ENCODE measurements around the gene KCNG4.
A peak's percentile ranks its signal among the peaks of the same experiment; 100 is the strongest.

The KCNG4 gene

DNA sequence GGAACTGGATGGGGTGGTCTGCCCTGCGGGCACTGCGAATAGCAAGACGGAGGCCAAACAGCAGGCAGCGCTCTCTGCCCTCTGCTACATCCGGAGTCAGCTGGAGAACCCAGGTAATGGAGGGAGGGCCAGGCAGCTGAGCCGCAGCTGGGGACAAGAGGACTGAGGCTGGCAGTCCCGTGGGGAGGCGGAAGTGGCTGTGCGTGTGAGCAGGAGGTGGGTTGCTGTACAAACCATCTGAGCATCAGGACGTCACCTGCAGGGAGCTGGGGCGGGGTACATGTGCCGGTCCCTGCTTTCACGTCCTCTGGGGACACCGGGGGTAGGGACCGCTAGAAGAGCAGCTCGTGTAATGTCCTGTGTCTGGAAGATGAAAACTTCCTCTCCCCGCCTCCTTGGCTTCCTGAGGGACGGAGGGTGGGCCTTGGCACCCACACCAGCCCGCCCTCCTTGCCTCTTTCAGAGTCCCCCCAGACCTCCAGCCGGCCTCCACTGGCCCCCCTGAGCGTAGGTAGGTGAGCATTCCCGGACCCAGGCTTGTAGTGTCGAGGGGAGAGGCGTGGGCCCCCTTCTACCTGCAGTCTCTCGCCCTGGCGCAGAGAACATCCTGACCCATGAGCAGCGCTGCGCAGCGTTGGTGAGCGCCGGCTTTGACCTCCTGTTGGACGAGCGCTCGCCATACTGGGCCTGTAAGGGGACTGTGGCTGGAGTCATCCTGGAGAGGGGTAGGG lies 45.2 kb downstream of the KCNG4 start:
- in situ Hi-C loops (cut with MboI; ENCODE audit: low pct_unique_long_range_greater_than_20kb, low sequenced_read_pairs), result no loop called here
- no peak for DNase-seq

DNA sequence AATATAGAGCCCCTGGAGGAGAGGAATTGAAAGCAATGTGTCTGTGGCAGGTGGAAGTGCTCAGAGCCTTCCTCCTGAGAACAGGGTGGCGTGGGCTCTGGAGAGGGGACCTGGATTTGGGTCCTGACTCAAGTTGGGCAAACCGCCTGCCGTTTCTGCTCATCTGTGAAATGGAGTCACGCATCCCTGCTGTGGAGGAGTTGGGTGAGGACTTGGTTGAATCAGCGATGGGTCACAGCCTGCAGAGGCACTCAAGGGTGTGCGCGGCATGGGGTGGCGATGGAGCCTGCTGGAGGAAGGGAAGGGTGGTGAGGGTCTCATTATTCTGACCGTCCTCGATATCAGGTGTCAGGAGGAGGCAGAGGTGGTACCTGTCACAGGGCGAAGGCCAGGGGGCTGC lies 45.8 kb downstream of the KCNG4 start:
- in situ Hi-C loops (cut with MboI; ENCODE audit: low pct_unique_long_range_greater_than_20kb, low sequenced_read_pairs), result no loop called here
- DNase-seq, result no peak

DNA sequence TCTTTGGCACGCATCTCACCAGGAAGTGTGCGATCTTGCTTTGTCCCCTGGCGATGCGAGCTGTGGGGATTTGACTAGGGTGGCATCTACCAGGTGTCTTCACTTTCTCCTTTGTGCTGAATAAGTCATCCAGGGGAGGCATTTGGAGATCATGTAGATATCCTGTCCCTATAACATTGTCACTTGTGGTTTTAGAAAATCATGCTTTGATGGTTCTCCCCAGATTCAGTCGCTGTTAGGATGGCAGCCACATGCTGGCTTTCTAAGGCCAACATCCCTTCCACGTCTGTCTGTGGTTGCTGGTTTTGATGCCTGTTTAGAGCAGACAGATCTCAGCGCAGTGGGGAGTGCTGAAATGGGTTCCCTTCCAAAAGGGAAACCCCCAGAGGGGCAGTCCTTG lies 46.3 kb downstream of the KCNG4 start:
- no peak for DNase-seq
- in situ Hi-C loops (cut with MboI; ENCODE audit: low pct_unique_long_range_greater_than_20kb, low sequenced_read_pairs), result no loop called here

DNA sequence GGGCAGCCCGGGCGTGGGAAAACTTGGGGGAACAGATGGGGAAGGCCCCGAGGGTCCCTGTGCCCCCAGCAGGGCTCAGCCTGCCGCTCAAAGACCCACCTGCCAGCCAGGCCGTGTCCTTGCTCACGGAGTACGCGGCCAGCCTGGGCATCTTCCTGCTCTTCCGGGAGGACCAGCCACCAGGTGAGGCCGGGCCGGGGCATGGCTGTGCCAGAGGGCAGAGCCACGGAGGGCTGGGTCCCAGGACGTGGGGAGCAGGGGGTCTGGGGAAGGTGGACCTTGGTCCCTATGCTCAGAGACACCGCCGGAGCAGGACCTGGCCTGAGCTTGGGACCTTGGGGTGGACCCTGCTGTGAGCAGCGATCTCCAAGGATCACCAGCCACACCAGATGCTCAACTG lies 48.3 kb downstream of the KCNG4 start:
- in situ Hi-C loops (cut with MboI; ENCODE audit: low pct_unique_long_range_greater_than_20kb, low sequenced_read_pairs), result no loop called here
- no peak for DNase-seq

DNA sequence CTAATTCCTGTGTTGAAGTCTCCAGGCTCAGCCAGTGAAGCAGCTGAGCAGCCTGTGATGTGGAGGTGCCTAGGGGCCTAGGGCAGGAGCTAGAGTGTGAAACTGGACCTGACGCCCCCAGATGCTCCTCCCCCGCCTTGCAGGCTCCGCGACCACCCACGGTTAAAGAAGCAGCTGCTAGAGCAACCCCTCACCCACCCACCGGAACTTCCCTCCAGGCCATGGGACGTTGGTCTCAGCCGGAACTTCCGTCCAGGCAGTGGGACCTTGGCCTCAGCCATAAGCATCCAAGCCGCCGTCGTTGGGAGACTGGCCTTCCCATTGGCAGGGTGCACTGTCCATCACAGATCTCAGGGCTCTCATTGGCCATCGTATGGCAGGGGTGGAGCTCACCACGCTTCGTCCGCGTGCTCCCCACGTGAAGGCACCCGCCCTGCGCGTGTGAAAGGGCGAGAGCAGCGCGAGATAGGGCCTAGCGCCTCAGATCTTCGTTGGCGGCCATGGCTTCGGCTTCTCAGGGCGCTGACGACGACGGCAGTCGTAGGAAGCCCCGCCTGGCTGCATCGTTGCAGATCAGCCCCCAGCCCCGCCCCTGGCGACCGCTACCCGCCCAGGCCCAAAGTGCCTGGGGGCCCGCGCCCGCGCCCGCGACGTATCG lies 49.0 kb downstream of the KCNG4 start, which contains the start of gene ADAD2:
TSS of gene ADAD2 (plus strand) at position 427 of the 658 bp plus-strand sequence. CDS start at position 501, 74 bp downstream.
- DNase-seq, result no peak
- in situ Hi-C loops (cut with MboI; ENCODE audit: low pct_unique_long_range_greater_than_20kb, low sequenced_read_pairs), result no loop called here

DNA sequence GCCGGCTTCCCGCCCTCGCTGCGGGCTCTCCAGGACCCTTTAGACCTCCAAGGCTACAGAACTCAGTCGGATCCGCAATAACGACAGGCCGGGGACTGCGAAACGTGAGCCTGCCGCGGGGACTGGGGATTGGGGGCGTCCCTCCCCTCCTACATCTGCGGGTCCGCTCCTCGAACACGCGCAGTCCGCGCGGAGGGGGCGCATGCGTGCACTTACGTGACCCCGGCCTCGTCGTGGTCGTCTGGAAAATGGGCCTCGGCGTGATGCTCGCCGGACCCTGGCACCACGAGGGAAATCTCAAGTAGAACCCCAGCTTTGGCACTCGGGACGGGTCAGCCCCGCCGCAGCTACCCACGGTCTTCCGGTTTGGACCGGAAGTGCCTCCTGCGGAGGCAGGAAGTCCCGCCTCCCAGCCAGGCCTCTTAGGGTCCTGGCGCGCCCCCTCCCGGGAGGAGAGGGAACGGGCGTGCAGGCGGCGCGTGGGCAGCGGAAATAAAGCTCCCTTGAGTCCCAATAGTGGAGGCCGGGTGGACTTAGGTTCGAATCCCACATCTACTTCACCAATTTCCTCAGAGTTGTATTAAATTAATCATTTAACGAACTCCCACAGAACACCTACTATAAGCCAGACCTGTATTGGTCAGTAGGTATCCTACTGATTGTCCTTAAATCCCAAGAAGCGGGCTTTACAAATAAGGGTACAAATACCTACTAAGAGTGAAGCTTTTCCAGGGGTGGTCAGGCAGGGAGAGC lies 53.0 kb downstream of the KCNG4 start, which contains the start of gene TAF1C:
TSS of gene TAF1C (minus strand) at position 373 of the 753 bp plus-strand sequence. CDS start 2,069 bp downstream, outside the sequence.
- peak; percentile 94 for DNase-seq
- in situ Hi-C loops (cut with MboI; ENCODE audit: low pct_unique_long_range_greater_than_20kb, low sequenced_read_pairs), result no loop called here

DNA sequence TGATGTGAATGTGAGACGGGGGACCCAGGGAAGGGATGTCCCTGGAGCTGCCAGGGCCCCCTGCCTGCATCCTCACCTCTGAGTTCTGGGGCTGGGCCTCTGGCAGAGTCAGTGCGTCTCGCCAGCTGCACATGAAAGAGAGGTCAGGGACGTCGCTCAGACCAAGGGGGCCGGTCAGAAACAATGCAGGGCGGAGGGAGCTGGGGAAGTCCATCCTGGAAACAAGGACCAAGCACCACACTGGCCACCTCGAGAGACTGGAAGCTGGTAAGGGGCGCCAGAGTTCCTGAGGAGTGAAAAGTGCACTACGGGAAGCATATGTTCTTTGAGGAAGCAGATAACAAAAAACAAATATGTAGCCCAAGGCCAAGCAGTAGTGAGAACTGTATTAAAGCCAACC lies 55.0 kb downstream of the KCNG4 start:
- in situ Hi-C loops (cut with MboI; ENCODE audit: low pct_unique_long_range_greater_than_20kb, low sequenced_read_pairs), result no loop called here
- DNase-seq, result no peak

DNA sequence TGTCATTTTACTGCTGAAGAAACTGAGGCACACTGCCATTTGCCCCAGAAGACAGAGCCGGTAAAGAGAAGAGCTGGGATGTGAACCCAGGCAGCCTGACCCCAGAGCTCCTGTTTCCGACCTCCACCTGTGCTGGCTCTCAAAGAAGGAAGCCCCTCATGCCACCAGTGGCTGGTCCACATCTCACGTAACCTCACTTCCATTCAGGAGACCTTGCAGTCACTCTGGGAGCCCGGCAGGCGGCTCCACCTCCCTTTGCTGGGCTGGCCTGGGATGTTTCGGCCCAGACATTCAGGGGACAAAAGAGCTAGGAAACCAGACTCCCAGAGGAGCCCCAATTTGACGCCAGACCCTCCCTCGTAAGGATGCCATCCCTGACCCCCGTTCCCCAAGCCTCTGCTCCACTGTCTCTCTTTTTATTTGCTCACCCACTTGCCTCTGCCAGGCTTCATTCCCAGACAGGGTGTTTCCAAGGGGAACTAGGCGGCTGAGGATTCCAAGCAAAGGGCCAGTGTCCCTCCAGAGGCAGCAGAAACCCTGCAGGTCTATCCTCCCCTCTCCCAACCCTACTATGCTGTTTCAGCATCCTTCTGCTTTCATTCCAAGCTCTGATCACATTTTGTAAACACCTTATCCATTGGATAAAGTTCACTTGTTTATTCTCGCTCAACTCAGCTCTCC lies 55.8 kb downstream of the KCNG4 start:
- no peak for DNase-seq
- in situ Hi-C loops (cut with MboI; ENCODE audit: low pct_unique_long_range_greater_than_20kb, low sequenced_read_pairs), result no loop called here

DNA sequence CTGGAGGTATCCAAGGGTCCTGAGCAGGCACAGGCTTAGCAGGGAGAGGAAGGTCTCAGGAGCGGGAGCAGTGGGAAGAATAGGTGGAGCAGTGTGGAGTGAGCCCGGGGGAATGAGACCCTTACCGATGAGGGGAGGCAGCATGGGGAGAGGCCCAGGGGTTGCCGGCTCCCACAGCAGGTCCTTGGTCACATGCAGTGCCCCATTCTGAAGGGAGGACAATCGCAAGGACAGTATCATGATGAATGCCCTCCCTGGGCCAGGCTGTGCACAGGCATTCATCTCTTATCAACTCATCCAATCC lies 56.3 kb downstream of the KCNG4 start:
- DNase-seq, result no peak
- in situ Hi-C loops (cut with MboI; ENCODE audit: low pct_unique_long_range_greater_than_20kb, low sequenced_read_pairs), result no loop called here

DNA sequence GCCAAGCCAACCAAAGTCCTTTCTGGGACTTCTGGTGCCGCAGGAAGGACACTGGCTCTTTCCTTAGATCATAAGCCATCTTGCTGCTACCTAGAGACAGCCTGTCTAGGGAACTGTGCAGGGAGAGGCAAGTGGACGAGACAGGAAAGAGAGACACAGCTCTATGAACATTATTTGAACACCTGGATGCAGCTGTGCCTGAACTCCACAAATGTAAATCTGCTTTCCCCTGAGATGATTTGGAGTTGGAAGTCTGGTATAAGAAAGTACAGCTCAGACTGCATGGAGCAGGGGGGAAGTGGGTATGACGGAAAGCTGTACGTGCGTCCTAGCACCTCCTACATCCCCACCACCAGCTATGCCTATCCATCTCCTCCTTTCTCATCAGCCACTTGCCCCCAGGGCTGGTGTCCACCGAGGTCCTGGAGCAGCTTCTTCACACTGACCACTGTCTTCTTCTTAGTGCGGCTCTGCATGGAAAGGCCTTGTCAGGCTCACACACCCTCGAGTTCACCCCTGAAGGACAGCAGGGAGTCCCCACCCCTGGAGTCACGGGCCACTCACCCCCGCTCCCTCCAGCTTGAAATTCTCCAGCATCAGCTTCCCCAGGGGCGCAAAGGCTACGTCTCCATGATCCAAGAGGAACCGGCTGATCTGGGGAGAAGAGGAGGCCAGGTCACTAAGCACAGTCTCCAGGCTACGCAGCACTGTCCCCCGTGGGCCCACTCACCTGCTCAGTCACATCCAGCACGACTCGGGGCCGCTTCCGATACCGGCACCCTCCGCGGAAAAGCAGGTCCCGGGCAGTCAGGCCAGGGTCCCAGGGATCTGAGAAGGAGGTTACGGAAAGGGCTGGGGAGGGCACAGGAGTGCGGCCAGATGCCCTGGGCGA lies 56.9 kb downstream of the KCNG4 start:
- in situ Hi-C loops (cut with MboI; ENCODE audit: low pct_unique_long_range_greater_than_20kb, low sequenced_read_pairs), result no loop called here
- no peak for DNase-seq

DNA sequence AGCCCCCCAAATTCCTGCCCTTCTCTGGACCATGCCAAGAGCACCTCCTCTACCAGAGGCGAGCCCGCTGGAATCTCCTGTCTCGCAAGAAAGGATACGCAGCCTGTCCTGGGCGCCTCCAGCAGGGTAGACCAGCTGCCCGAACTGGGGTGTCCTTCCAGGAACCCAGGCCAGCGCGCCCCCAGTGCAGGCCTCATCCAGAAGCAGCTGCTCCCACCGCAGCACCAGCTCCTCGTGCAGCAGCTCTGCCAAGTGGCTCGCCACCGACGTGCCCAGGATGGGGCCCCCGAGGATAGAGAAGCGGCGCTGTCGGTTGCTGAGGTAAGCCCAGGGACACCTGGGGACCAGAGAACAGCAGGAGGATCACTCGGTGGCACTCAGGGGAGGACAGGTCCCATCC lies 57.7 kb downstream of the KCNG4 start:
- no peak for DNase-seq
- in situ Hi-C loops (cut with MboI; ENCODE audit: low pct_unique_long_range_greater_than_20kb, low sequenced_read_pairs), result no loop called here

DNA sequence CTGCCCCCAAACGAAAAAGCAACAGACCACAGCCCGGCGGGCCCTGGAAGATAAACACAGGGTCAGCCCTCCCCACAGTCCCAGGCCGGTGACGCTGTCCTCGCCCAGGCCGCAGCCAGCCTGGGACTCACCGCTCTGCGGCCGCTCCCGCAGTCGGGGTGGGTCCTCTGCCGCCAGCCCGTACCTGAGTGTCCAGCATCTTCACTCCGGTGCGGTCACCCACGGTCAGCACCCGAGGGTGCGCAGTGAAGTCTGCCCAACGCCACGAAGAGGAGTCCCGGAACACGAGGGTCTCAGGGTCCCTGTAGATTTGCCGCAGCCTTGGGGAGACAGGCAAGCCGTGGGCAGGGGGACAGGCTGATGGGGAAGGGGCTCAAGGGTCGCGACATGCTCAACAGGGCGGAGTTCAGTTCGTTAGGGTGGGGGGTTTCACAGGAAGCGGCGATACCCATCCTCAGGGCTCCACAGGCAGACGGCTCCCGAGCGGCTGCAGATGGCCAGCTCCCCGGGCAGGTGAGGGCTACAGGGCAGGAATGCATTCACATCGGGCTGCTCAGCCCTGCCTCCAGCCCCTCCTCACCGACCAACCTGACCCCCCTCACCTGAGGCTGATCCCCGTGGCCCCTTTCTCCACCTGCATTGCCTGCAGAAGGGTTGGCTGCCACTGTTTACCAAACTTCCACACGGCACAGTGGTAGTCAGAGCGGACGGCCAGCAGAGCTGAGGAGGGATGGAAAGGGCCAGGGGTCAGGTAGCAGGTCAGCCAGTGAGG lies 58.5 kb downstream of the KCNG4 start:
- no peak for DNase-seq
- in situ Hi-C loops (cut with MboI; ENCODE audit: low pct_unique_long_range_greater_than_20kb, low sequenced_read_pairs), result no loop called here

DNA sequence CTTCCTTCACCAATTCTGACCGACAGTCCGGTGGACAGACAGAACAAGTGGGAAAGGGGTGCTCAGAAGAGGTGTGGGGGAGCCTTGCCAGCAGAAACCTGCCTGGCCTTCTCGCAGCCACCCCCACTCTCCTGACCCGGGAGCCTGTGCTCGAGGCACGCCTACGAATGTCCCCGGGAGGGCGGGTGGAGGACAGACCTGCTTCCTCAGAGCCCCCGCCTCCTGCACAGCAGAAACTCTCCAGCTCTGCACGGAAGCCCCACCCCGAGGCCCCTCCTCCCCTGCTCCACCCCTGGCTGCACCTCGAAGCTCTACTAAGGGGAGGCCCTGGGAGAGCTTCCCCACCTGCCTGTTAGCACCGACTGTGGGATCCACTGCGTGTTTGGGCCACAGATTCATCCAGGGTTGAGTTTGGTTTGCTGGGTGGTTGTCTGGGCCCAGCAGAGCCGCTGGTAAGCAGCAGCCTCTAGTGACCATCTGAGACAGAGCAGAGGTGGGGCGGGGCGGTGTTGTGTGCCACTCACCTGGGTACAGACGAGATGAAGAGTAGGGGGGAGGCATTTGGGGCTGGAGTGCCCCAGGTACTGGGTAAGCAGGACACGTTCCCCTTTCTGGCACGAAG lies 59.2 kb downstream of the KCNG4 start:
- in situ Hi-C loops (cut with MboI; ENCODE audit: low pct_unique_long_range_greater_than_20kb, low sequenced_read_pairs), result no loop called here

DNA sequence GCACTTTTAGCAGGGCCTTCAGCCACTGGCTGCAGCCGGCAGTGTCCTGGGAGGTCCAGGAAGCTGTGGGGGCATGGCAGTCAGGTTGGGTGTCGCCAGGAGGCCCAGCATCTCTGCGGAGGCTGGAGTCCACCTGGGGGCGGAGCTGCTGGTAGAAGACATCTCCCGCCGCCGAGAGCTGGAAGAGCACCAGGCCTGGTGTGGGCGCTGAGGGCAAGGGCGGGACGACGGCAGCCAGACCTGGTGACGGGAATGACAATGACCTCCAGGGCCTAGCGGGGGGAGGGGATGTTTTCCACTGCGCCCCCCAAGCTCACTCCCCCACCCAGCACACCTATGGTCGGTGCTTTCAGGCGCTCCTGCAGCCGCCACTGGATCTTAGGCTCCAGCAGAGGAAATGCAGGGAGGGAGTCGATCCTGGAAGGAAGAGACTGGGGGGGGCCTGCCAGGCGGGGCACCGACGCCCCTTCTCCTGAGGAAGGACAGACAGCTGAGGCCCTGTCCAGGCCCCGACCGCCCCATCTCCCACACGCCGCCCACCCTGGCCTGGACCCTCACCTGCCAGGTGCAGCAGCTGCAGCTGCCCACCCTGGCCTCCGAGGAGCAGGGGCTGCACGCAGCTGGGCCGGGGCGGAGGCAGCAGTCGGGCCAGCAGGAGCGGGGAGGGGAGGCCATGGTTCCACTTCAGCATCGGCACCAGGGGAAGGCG lies 60.0 kb downstream of the KCNG4 start:
- in situ Hi-C loops (cut with MboI; ENCODE audit: low pct_unique_long_range_greater_than_20kb, low sequenced_read_pairs), result no loop called here
- DNase-seq, result no peak

More for the DNA sequence above, 59.2 kb downstream of the KCNG4 start:
- no peak for DNase-seq

DNA sequence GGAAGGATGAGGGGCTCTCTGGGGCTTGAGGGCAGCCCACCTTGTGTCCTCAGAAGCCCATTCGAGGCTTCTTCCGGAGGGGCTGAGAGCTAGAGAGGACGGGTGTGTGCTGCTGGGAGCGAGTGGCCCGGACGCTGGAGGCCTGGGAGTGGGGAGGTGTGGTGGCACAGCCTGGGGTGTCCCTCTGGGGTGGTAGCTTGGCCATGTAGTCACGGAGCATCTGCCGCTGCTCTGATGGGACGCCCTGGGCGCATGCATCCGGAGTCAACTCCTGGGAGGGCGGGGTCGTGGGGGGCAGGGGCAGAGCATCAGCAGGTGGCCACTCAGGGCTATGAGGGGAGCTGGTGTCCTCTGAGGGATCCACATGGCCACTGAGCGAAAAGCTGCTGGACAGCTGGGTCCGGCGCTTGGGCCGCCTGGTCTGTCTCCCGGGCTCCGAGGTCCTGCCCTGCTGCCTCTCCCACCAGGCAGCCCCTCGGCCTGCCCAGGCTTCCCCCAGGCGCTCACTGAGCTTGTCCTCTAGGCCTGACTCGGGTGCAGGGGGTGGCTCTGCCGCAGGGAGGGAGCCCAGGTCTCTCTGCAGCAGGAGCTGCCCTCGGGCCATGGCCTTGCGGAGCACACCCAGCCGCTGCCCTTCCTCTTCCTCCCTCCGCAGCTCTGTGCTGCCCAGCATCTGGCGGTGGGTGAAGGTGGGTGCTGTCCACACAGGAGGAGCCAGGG lies 60.8 kb downstream of the KCNG4 start:
- no peak for DNase-seq
- in situ Hi-C loops (cut with MboI; ENCODE audit: low pct_unique_long_range_greater_than_20kb, low sequenced_read_pairs), result no loop called here

DNA sequence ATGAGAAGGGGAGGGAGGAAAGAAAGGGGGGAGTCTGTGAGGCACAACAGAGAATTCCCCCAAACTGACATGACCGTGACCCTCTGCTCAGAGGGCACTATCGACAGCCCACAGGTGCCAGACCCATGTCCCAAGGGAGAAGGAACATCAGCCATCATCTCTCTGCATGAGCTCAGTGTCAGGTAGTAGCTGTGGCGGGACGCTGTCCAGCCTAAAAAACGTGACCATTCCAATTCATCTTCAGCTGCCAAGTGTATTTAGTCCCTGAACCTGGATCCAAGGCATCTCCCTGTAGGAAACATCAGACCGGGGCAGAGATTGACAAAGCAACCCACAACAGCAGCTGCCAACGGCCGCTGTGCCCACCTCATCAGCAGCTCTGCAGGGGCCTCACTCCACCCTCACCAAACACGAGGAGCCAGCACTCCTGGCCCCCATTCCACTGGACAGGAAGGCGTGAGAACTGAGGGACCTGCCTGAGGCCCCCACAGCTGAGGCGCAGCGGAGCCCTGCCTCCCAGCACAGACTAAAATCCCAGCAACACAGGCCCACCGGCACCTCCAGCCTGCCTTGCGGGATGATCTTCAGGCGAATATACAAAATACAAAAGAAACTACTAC lies 61.6 kb downstream of the KCNG4 start:
- in situ Hi-C loops (cut with MboI; ENCODE audit: low pct_unique_long_range_greater_than_20kb, low sequenced_read_pairs), result no loop called here
- no peak for DNase-seq
